Measurements from ENCODE around the gene DOCK3. TPM values are rescaled to one million over a fixed set of nuclear protein-coding genes. Genes with fewer than 3 reads are reported as not detected.
A peak's percentile ranks its signal among the peaks of the same experiment; 100 is the strongest.

DOCK3 gene
- total RNA-seq, 1 experiment from 2014 or later: 8.3 TPM

DNA sequence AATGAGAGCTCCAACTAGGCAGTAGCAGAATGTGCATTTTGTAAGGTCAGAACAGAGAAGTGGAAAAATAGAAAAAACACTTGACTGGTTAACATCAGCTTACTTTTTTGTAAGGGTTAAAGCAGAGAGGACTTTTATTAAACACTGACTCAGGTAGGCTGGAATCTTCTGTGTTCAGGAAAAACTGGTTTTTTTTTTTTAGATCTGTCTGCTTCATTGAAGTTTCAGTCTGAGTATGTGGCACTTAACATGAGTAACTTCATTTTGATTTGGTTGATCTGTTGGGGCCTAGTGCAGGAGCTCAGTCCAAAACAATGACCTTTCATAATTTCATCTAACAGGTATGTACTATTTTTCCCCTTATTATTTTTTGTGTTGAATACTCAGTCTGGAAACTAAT lies 141.1 kb downstream of the DOCK3 start:
- H2AFZ ChIP-seq (ENCODE audit: low read length): no peak overlapping the region
- no peaks in the 10 kb centered on the region for H3K79me1 ChIP-seq (ENCODE audit: insufficient read depth, low read depth, low read length, poor library complexity, severe bottlenecking)
- peaks cover 50 to 57% of the 10 kb centered on the region in 2 experiments for H3K4me1 Mint-ChIP-seq
- H3K4me1 ChIP-seq (ENCODE audit: insufficient read depth, low read length): peaks cover 13% of the 10 kb centered on the region; the same call in 1 of the 2 replicates
- no peak overlapping the region for H3K14ac ChIP-seq (ENCODE audit: insufficient read depth, low read length)
- H3K27ac ChIP-seq (ENCODE audit: insufficient read length, low read depth, low read length): no peak overlapping the region
- no peak for DNase-seq
- no peak overlapping the region for H2BK20ac ChIP-seq (ENCODE audit: low read depth, low read length, poor library complexity, severe bottlenecking)
- TF ChIP-seq, protein P1, sequence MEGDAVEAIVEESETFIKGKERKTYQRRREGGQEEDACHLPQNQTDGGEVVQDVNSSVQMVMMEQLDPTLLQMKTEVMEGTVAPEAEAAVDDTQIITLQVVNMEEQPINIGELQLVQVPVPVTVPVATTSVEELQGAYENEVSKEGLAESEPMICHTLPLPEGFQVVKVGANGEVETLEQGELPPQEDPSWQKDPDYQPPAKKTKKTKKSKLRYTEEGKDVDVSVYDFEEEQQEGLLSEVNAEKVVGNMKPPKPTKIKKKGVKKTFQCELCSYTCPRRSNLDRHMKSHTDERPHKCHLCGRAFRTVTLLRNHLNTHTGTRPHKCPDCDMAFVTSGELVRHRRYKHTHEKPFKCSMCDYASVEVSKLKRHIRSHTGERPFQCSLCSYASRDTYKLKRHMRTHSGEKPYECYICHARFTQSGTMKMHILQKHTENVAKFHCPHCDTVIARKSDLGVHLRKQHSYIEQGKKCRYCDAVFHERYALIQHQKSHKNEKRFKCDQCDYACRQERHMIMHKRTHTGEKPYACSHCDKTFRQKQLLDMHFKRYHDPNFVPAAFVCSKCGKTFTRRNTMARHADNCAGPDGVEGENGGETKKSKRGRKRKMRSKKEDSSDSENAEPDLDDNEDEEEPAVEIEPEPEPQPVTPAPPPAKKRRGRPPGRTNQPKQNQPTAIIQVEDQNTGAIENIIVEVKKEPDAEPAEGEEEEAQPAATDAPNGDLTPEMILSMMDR (conservative IDR thresholded peaks at IDR 0.05): no peak
- H2AK5ac ChIP-seq (ENCODE audit: insufficient read length, low read length): no peak overlapping the region
- no peaks in the 10 kb centered on the region for H3K27me3 ChIP-seq (ENCODE audit: insufficient read depth, low read length)
- no peak overlapping the region for H4K8ac ChIP-seq (replicated peaks; ENCODE audit: insufficient read length, low read depth, low read length)
- no peaks in the 10 kb centered on the region for H3K9me3 ChIP-seq (ENCODE audit: control insufficient read depth, low read depth, low read length)
- no peak overlapping the region for H3K9ac ChIP-seq (ENCODE audit: extremely low read depth, insufficient read length, low read length)
- H3K23ac ChIP-seq (ENCODE audit: insufficient read length, low read depth, low read length): no peak overlapping the region
- H3K18ac ChIP-seq (ENCODE audit: insufficient read length, low read depth, low read length): no peak overlapping the region
- no peak overlapping the region for H3T11ph ChIP-seq (ENCODE audit: low read length)
- no peak overlapping the region for H2BK120ac ChIP-seq (ENCODE audit: low read depth, low read length, poor library complexity, severe bottlenecking)
- no peak overlapping the region for H2BK15ac ChIP-seq (ENCODE audit: low read depth, low read length)
- H3K27ac Mint-ChIP-seq: peak overlapping the region; percentile 63 to 97 (median 95); a peak in 6 of 7 replicates
- no peak overlapping the region for H4K5ac ChIP-seq (ENCODE audit: insufficient read length, low read depth, low read length)
- H3K27me3 Mint-ChIP-seq (ENCODE audit: low read depth): no peaks in the 10 kb centered on the region
- H3K4me2 ChIP-seq (ENCODE audit: insufficient read depth, insufficient read length, low read length): no peak overlapping the region
- no peaks in the 10 kb centered on the region for H3K23me2 ChIP-seq (ENCODE audit: insufficient read length, low read depth, low read length, poor library complexity, severe bottlenecking)
- H3K56ac ChIP-seq (ENCODE audit: insufficient read length, low read depth, low read length): no peak overlapping the region
- H2BK12ac ChIP-seq (ENCODE audit: insufficient read length, low read depth, low read length): no peak overlapping the region
- H3K4me3 Mint-ChIP-seq: no peak overlapping the region
- peaks cover 7 to 8% of the 10 kb centered on the region in 2 experiments; a peak in 3 of 5 replicates for H3K9me3 Mint-ChIP-seq
- H3K79me2 ChIP-seq (ENCODE audit: insufficient read depth, low read length): no peaks in the 10 kb centered on the region
- H2BK5ac ChIP-seq (ENCODE audit: insufficient read length, low read length): no peak overlapping the region
- peaks cover 2 to 11% (median 6%) of the 10 kb centered on the region in 3 experiments; a peak in 5 of 7 replicates for H3K36me3 Mint-ChIP-seq (ENCODE audit: insufficient read depth in 1 of 3, low read depth in 3 of 3)
- H4K20me1 ChIP-seq (ENCODE audit: control insufficient read depth, insufficient read depth, insufficient read length): no peaks in the 10 kb centered on the region
- no peak overlapping the region for H4K91ac ChIP-seq (ENCODE audit: insufficient read length, low read depth, low read length)
- H3K4ac ChIP-seq (ENCODE audit: low read depth, low read length): no peak overlapping the region

Measured in H9 (cell line).